Measurements from ENCODE around the gene NLRP1.

Gene NLRP1

GRCh38 chr17:5555254-5555653, 29.1 kb downstream of the NLRP1 start:
- ATAC-seq (ENCODE audit: insufficient read depth, low read depth) = no peak
- H4K20me1 ChIP-seq (ENCODE audit: insufficient read depth, low read length) = no peaks in the 10 kb centered on the region
- no peak for TF ChIP-seq EZH2 (IDR thresholded peaks at IDR 0.05; ENCODE audit: borderline replicate concordance, low read depth, low read length, severe bottlenecking)
- TF ChIP-seq CTCF (IDR thresholded peaks at IDR 0.05; ENCODE audit: borderline replicate concordance, extremely low read depth, low read length, poor library complexity, severe bottlenecking) = no peak
- H3K4me1 ChIP-seq (ENCODE audit: insufficient read depth, low read length) = no peaks in the 10 kb centered on the region
- peaks cover 32% of the 10 kb centered on the region for H3K36me3 ChIP-seq (ENCODE audit: insufficient read depth, low read length)
- no peak overlapping the region for H3K27ac ChIP-seq (ENCODE audit: low read length)
- H3K79me2 ChIP-seq (ENCODE audit: insufficient read depth, low read length) = no peaks in the 10 kb centered on the region
- no peak overlapping the region for H3K4me3 ChIP-seq (ENCODE audit: low read depth in 1 of 2, low read length in 2 of 2)
- H3K4me2 ChIP-seq (ENCODE audit: insufficient read depth, low read length) = no peak overlapping the region
- H2AFZ ChIP-seq (ENCODE audit: low read depth, low read length) = no peak overlapping the region
- H3K27me3 ChIP-seq (ENCODE audit: insufficient read depth, low read length, poor library complexity) = no peaks in the 10 kb centered on the region
- DNase-seq = no peak
- no peak overlapping the region for H3K9ac ChIP-seq (ENCODE audit: low read depth, low read length)
- no peaks in the 10 kb centered on the region for H3K9me3 ChIP-seq (ENCODE audit: insufficient read depth, low read length, severe bottlenecking)

- Histone ChIP-seq H3K4me1 (ENCODE audit: insufficient read depth, low read length) (no peaks in the 10 kb centered on the region), H3K9me3 (ENCODE audit: insufficient read depth, low read length, severe bottlenecking) (no peaks in the 10 kb centered on the region), H3K9ac (ENCODE audit: low read depth, low read length) (no peak overlapping the region), H3K27me3 (ENCODE audit: insufficient read depth, low read length, poor library complexity) (no peaks in the 10 kb centered on the region), H3K36me3 (ENCODE audit: insufficient read depth, low read length) (peaks cover 30% of the 10 kb centered on the region), H4K20me1 (ENCODE audit: insufficient read depth, low read length) (no peaks in the 10 kb centered on the region), H3K79me2 (ENCODE audit: insufficient read depth, low read length) (no peaks in the 10 kb centered on the region), H2AFZ (ENCODE audit: low read depth, low read length) (no peak overlapping the region), H3K4me3 (ENCODE audit: low read depth in 1 of 2, low read length in 2 of 2) (no peak overlapping the region), H3K4me2 (ENCODE audit: insufficient read depth, low read length) (no peak overlapping the region), H3K27ac (ENCODE audit: low read length) (no peak overlapping the region)
- ATAC-seq (ENCODE audit: insufficient read depth, low read depth) (no peak), DNase-seq (no peak)
- TF ChIP-seq CTCF (IDR thresholded peaks at IDR 0.05; ENCODE audit: borderline replicate concordance, extremely low read depth, low read length, poor library complexity, severe bottlenecking) (no peak), EZH2 (IDR thresholded peaks at IDR 0.05; ENCODE audit: borderline replicate concordance, low read depth, low read length, severe bottlenecking) (no peak)
These were observed 30.8 kb downstream of the NLRP1 start for GRCh38 chr17:5553479-5553878.

GRCh38 chr17:5552841-5553240, 31.5 kb downstream of the NLRP1 start:
- H3K36me3 ChIP-seq (ENCODE audit: insufficient read depth, low read length) = peaks cover 30% of the 10 kb centered on the region
- H2AFZ ChIP-seq (ENCODE audit: low read depth, low read length) = no peak overlapping the region
- no peaks in the 10 kb centered on the region for H3K79me2 ChIP-seq (ENCODE audit: insufficient read depth, low read length)
- no peak overlapping the region for H3K4me3 ChIP-seq (ENCODE audit: low read depth in 1 of 2, low read length in 2 of 2)
- H4K20me1 ChIP-seq (ENCODE audit: insufficient read depth, low read length) = no peaks in the 10 kb centered on the region
- no peak for TF ChIP-seq CTCF (IDR thresholded peaks at IDR 0.05; ENCODE audit: borderline replicate concordance, extremely low read depth, low read length, poor library complexity, severe bottlenecking)
- no peak for TF ChIP-seq EZH2 (IDR thresholded peaks at IDR 0.05; ENCODE audit: borderline replicate concordance, low read depth, low read length, severe bottlenecking)
- no peak overlapping the region for H3K4me2 ChIP-seq (ENCODE audit: insufficient read depth, low read length)
- H3K27me3 ChIP-seq (ENCODE audit: insufficient read depth, low read length, poor library complexity) = no peaks in the 10 kb centered on the region
- H3K27ac ChIP-seq (ENCODE audit: low read length) = no peak overlapping the region
- no peak for ATAC-seq (ENCODE audit: insufficient read depth, low read depth)
- H3K9me3 ChIP-seq (ENCODE audit: insufficient read depth, low read length, severe bottlenecking) = no peaks in the 10 kb centered on the region
- H3K9ac ChIP-seq (ENCODE audit: low read depth, low read length) = no peak overlapping the region
- no peak for DNase-seq
- no peaks in the 10 kb centered on the region for H3K4me1 ChIP-seq (ENCODE audit: insufficient read depth, low read length)

Measured in DND-41 (cell line).